ENCODE results near the gene KRTAP16-1.
"Not testable (repeated sequence)": the region's sequence is repeated elsewhere in the genome, so short reads cannot be mapped to it uniquely, and the experiment has no call there.

KRTAP16-1 gene

GRCh38 chr17:41301204-41301790 lies 7.8 kb downstream of the KRTAP16-1 start:
- DNase-seq, result no peak

- no peak for DNase-seq
These were observed 10.5 kb downstream of the KRTAP16-1 start for GRCh38 chr17:41298458-41299135.

GRCh38 chr17:41296846-41297245 lies 12.3 kb downstream of the KRTAP16-1 start:
- DNase-seq, result no peak

- no peak for DNase-seq
These were observed 15.1 kb downstream of the KRTAP16-1 start for GRCh38 chr17:41294016-41294415.

- no peak for DNase-seq
These were observed 22.1 kb downstream of the KRTAP16-1 start for GRCh38 chr17:41287050-41287449.

GRCh38 chr17:41284546-41284945 lies 24.6 kb downstream of the KRTAP16-1 start:
- no peak for DNase-seq

GRCh38 chr17:41284043-41284442 lies 25.1 kb downstream of the KRTAP16-1 start:
- DNase-seq, result no peak

- DNase-seq, result no peak
These were observed 30.7 kb downstream of the KRTAP16-1 start for GRCh38 chr17:41278176-41278955.

DNA sequence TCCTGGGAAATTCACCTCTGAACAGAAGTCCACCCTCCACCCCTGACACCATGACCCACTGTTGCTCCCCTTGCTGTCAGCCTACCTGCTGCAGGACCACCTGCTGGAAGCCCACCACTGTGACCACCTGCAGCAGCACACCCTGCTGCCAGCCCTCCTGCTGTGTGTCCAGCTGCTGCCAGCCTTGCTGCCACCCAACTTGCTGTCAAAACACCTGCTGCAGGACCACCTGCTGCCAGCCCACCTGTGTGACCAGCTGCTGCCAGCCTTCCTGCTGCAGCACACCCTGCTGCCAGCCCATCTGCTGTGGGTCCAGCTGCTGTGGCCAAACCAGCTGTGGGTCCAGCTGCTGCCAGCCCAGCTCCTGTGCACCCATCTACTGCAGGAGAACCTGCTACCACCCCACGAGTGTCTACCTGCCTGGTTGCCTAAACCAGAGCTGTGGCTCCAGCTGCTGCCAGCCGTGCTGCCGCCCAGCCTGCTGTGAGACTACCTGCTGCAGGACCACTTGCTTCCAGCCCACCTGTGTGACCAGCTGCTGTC lies 33.4 kb downstream of the KRTAP16-1 start, which contains the start of gene KRTAP9-7:
TSS of gene KRTAP9-7 (plus strand) at position 51 of the 543 bp plus-strand sequence. CDS start at position 51, 0 bp downstream.
- not testable (repeated sequence) for DNase-seq

GRCh38 chr17:41271858-41272257 lies 37.3 kb downstream of the KRTAP16-1 start:
- no peak for DNase-seq

DNA sequence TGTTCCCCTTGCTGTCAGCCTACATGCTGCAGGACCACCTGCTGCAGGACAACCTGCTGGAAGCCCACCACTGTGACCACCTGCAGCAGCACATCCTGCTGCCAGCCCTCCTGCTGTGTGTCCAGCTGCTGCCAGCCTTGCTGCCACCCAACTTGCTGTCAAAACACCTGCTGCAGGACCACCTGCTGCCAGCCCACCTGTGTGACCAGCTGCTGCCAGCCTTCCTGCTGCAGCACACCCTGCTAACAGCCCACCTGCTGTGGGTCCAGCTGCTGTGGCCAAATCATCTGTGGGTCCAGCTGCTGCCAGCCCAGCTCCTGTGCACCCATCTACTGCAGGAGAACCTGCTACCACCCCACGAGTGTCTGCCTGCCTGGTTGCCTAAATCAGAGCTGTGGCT lies 37.8 kb downstream of the KRTAP16-1 start:
- DNase-seq, result not testable (repeated sequence)

DNA sequence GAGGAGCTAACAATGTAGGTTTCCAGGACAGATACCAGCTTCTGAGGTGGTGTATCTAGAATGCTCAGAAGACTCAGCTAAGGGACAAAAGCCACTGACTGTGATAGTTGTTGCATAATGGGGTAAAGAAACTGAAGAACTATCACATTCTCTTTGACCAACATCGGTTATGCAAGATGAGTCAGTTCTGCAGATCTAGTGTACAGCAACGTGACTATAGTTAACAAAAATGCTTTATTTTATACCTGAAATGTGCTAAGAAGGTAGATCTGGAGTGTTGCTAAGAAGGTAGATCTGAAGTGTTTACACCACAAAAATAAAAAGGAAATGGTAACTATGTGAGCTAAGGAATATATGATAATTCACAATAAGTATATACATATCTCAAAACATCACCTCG lies 41.4 kb downstream of the KRTAP16-1 start:
- DNase-seq, result no peak

GRCh38 chr17:41265078-41265477 lies 44.0 kb downstream of the KRTAP16-1 start, which contains the start of gene KRTAP9-6:
TSS of gene KRTAP9-6 (plus strand) at chr17:41265378. CDS start at chr17:41265378, 0 bp downstream.
- no peak for DNase-seq

GRCh38 chr17:41264599-41264998 lies 44.5 kb downstream of the KRTAP16-1 start:
- no peak for DNase-seq

DNA sequence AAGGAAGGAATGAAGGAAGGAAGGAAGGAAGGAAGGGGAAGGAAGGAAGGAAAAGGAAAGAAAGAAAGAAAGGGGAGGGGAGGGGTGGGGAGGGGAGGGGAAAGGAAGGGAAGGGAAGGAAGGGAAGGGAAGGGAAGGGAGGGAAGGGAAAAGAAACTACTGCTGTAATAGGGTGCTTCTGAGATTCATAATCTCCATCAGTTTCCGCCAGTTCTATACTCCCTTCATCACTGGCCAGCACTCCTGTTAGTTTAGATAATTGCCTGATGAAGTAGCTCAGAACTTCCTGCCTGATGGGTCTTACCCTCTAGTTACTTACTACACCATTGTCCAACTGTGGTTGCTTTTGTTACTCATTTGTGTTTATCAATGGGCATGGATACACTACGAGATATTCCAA lies 45.9 kb downstream of the KRTAP16-1 start:
- DNase-seq, result no peak

DNA sequence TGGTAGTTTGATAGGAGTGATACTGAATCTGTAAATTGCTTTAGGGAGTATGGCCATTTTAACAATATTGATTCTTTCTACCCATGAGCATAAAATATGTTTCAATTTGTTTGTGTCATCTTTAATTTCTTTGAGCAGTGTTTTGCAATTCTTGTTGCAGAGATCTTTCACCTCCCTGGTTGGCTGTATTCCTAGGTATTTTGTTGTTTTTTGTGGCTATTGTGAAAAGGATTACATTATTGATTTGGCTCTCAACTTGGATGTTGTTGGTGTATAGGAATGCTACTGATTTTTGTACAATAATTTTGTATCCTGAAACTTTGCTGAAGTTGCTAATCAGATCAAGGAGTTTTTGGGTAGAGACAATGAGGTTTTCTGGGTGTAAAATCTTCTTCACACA lies 50.7 kb downstream of the KRTAP16-1 start:
- no peak for DNase-seq
